ENCODE results near the gene ZNF48.

GRCh38 chr16:30357715-30358576, 37.3 kb upstream of the ZNF48 start:
- TF ChIP-seq CTCF (IDR thresholded peaks at IDR 0.05; ENCODE audit: poor library complexity, severe bottlenecking) (no peak), EZH2 (IDR thresholded peaks at IDR 0.05; ENCODE audit: borderline replicate concordance, insufficient read depth, low read length, poor library complexity, severe bottlenecking) (no peak), RAD21 (conservative IDR thresholded peaks at IDR 0.05) (no peak), POLR2AphosphoS5 (IDR thresholded peaks at IDR 0.05) (no peak), TAF1 (IDR thresholded peaks at IDR 0.05; ENCODE audit: low read depth) (no peak), MXI1 (conservative IDR thresholded peaks at IDR 0.05; ENCODE audit: poor library complexity, severe bottlenecking) (no peak)
